CD4-positive, alpha-beta T cell treated with Interleukin-15 for 4 hours (primary cell): ENCODE data around the gene PHF21A.
"Not testable (repeated sequence)": the region's sequence is repeated elsewhere in the genome, so short reads cannot be mapped to it uniquely, and the experiment has no call there.

Source experiments
- DNase-seq: peaks from one replicate; pipeline ENCODE4 v3.0.0-alpha.2; 2020; ENCODE audit warnings: low spot score

Gene PHF21A

GRCh38 chr11:46034041-46034440, 87.2 kb downstream of the PHF21A start:
- DNase-seq: no peak

GRCh38 chr11:46026606-46027293, 94.5 kb downstream of the PHF21A start:
- DNase-seq: no peak

GRCh38 chr11:46020084-46020599, 101.1 kb downstream of the PHF21A start:
- DNase-seq: no peak

DNA sequence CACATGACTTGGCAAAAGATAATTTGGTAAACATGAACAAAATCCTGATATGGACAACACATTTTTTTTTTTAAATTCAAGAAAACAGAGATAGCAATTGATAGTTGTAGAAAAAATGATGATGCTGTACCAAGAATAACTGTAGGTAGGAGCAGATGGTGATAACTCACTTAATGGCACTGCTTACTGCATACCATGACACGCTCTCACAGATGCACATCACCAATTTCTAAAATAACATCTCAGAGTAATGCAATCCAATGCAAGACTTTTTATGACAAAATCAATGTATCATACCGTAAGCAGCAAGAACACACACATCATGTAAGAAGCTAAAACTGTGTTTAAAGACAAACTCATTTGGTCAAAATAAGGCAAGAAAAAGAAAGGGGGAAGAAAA, 102.6 kb downstream of the PHF21A start:
- no peak for DNase-seq

DNA sequence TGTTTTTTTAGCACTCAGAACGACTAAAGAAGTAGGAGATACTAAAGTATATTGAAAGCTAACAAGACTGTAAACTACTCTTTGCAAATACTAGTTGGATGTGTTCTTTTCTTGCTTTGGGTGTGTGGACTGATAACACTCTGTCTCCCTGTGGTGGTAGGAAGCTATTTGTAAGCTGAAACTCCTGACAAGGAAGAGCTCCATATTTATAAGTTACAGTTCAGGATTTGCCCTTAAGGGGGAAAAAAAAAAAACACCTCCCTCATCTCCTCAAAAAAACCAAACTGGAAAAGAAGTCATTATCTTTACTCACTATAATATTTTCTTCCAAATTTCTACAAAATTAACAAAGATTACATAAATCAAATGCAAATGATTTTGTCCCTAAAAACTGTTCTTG, 103.9 kb downstream of the PHF21A start:
- no peak for DNase-seq

GRCh38 chr11:46015941-46016340, 105.3 kb downstream of the PHF21A start:
- DNase-seq: no peak

- not testable (repeated sequence) for DNase-seq
Measured at GRCh38 chr11:46014168-46014567, 107.1 kb downstream of the PHF21A start.

DNA sequence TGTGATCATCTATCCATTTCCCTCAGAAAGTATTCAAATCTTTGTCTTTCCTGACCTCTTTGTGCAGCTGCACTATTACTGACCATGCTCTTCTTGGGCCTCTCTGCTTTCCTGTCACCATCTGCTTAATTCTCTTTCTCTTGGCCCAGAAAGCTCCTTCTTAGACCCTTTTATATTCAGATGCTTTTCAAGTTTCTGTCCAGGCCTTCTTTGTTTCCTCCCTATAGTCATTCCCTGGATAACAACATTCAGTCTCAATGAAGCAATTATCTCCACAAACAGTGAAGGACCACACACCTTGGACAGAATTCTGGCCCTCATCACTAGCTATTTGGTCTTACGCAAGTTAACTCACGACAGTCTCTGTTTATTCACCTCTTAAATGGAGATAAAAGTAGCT, 109.1 kb downstream of the PHF21A start:
- no peak for DNase-seq

DNA sequence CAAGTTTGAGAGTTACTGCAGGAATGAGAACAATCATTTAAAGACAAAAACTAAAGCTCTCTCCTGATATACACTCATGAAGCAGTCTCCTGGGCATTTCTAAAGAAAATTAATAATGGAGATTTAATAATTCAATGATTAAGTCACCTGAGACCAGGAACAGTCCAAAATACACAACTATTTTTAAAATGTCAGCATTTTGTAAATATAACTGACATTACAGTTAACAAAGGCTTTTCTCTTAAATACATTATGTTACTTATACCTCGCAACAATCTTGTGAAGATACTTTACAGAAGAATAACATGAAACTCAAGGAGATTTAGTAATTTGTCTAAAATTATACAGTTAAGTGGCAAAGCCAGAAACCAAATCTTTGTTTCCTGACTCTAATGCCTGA, 111.2 kb downstream of the PHF21A start:
- DNase-seq: no peak

GRCh38 chr11:46009647-46010046, 111.6 kb downstream of the PHF21A start:
- DNase-seq: no peak

- DNase-seq: peak; percentile 64
Measured at GRCh38 chr11:46006418-46007070, 114.7 kb downstream of the PHF21A start.

DNA sequence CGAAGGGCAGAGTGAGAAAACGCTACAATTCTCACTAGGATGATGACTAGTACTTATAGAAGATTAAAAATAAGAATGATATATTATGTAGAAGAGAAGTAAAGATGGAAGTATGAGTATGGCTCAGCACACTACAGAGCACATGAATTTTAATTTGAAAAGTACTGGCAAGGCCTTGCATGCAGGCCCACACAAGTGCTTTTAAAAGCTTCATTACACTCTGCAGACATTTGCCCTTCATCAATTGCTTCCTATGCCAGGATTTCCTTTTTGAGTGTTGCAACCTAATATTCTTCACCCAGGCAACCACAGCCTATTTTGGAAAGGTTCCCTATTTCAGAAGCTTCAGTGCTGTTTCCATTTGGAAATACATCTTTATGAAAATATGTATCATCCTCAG, 117.7 kb downstream of the PHF21A start:
- no peak for DNase-seq

- DNase-seq: no peak
Measured at GRCh38 chr11:46002189-46002588, 119.1 kb downstream of the PHF21A start.

- DNase-seq: no peak
Measured at GRCh38 chr11:46001448-46001914, 119.8 kb downstream of the PHF21A start.

DNA sequence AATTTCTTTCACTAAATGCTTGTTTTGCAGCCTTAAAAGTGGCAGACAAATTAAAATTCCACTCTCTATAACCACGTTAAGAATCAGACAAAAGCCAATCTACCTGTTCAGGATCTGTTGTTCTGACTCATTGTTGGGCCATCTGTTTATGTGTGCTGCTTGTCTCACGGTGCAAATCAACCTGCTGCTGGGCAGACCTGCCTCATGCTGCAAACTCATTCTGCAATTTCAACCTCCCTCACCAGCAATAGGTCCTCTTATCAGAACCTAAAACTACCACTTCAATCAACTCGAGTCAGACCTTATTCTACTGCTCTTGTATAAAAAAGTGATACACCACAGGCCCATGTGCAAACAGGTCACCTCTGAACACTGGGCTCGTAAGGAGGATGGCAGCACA, 123.7 kb downstream of the PHF21A start:
- no peak for DNase-seq

- DNase-seq: no peak
Measured at GRCh38 chr11:45995342-45995734, 125.9 kb downstream of the PHF21A start.

DNA sequence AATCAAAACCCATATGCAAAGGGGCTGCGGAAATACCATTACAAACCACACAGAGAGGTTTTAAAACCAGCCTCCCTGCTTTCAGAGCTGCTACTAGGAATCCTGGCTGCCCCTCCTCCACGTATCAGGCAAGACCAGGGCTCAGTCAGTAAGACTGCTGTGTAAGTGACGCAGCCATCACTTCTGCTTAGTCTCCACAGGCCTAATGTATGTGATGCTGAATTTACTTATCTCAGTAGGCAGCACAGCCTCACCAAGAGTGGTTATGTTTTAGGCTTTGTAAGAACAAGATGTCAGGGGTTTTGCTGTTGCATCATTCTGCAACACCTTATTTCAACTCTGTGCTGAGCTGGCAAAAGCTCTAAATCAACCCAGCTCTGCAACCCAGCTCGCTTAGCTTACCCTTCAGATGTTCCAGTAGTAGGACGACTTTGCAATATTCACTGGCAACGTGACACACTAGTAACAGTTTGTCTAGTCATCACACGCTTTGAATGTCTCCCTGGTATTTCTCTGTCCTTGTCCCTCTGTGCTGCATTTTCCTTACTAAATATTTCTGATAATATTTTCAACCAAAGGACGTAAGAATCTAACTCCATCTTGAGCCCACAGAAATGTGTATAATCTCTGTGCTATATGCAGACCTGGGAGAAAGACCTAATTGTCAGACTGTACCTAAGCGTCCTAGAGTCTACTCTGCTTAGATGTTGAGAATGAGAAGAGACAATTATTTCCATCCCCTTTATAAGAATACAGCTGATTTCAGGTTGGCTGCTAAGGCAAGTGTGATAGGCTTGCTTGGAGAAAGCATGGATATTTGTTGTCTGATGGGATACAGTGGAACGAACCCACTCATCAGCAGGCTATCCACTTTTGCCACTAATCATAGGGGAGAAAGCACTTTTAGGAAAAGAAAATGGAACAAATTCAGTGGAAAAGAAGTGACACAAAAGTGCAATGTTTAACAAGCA, 126.6 kb downstream of the PHF21A start:
- no peak for DNase-seq

GRCh38 chr11:45993531-45994001, 127.7 kb downstream of the PHF21A start:
- no peak for DNase-seq

GRCh38 chr11:45988921-45989320, 132.3 kb downstream of the PHF21A start:
- no peak for DNase-seq

DNA sequence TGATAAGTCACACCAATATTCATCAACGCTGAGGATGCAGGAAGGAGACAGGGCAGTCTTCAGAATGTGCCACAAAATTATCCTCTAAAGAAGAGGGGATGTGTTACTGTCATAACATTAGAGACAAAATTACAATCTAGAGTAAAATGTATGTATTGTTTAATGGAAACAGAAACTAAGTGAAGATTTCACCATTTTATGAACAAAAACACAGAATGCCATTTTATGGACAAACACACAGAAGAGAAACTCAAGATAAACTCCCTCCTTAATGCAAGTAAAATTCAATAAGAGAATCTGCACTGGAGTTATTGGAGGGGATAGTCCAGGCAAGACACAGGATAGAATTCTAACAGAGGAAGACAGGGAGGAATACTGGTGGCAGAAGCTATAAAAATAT, 136.0 kb downstream of the PHF21A start:
- DNase-seq: no peak

DNA sequence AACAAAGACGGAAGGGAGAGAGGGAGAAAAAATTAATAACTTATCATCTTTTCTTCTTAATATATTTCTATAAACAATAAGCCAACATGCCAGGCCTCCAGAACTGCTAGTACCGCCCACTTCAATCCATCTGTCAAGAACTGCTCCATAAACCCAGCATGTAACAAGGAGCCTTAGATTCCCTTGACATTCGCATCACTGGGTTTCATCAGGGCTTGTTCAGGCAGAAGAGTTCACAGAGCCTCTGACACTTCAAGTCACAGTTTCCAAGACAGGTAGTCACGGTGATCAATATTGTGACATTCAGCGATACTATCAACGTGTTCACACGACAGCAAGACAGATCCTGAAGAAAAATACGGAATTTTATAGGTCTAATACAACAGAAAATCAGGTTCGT, 137.1 kb downstream of the PHF21A start:
- no peak for DNase-seq

DNA sequence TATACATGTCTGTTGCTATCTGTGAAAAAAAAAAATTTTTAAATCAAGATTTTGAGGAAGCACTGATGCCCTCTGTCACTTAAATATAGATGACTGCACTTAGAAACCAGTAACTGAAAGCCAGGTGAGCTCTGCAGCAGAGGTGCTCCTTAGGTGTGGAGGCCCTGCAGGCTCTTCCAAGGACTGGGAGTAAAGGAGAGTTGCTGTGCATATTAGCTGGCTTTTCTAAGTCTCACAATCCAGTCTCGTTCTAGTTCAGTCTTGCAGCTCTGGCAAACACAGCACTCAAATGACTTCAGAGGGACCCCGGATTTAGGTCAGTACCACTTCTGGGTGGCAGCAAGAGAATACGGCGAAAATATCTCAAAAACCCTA, 137.8 kb downstream of the PHF21A start:
- DNase-seq: no peak
